Mesendoderm (in vitro differentiated cells): ENCODE results near the gene CRHR2.

Experiments used
- DNase-seq: peaks from one replicate; pipeline ENCODE4 v3.0.0; 2013
- H2AK5ac ChIP-seq: 2 replicates; pipeline ENCODE4 v1.6.1; 2013; ENCODE audit warnings: low read length, inconsistent platforms
- H2BK120ac ChIP-seq: 2 replicates; pipeline ENCODE4 v1.6.1; 2013; ENCODE audit warnings: low read depth, mild to moderate bottlenecking, low read length, moderate library complexity, mixed read lengths
- H2BK15ac ChIP-seq: replicated peaks from 2 replicates; pipeline ENCODE4 v1.6.1; 2013; ENCODE audit warnings: low read depth, mild to moderate bottlenecking, moderate library complexity
- H2BK5ac ChIP-seq: 2 replicates; pipeline ENCODE4 v1.6.1; 2013; ENCODE audit warnings: low read length, inconsistent platforms
- H3K18ac ChIP-seq: 2 replicates; pipeline ENCODE4 v1.6.1; 2013; ENCODE audit warnings: mild to moderate bottlenecking, low read length, mixed read lengths
- H3K23ac ChIP-seq: one replicate; pipeline ENCODE4 v1.6.1; 2013; ENCODE audit warnings: low read length
- H3K27ac ChIP-seq: 2 replicates; pipeline ENCODE4 v1.5.1; 2013; ENCODE audit warnings: low read depth, mild to moderate bottlenecking, inconsistent platforms, low read length, moderate library complexity
- H3K27me3 ChIP-seq: 2 replicates; pipeline ENCODE4 v1.6.1; 2013; ENCODE audit warnings: low read length, control low read depth, mild to moderate bottlenecking, inconsistent platforms; ENCODE audit not compliant: insufficient read depth, poor library complexity
- H3K36me3 ChIP-seq: 2 replicates; pipeline ENCODE4 v1.6.1; 2013; ENCODE audit warnings: low read length, inconsistent platforms; ENCODE audit not compliant: control insufficient read depth, insufficient read depth
- H3K4ac ChIP-seq: one replicate; pipeline ENCODE4 v1.6.1; 2013; ENCODE audit warnings: low read depth, mild to moderate bottlenecking, low read length, moderate library complexity
- H3K4me1 ChIP-seq: 2 replicates; pipeline ENCODE4 v1.6.1; 2013; ENCODE audit warnings: low read depth, low read length, inconsistent platforms; ENCODE audit not compliant: control insufficient read depth
- H3K4me2 ChIP-seq: 2 replicates; pipeline ENCODE4 v1.6.1; 2013; ENCODE audit warnings: low read length
- H3K4me3 ChIP-seq: 2 replicates; pipeline ENCODE4 v1.5.1; 2013; ENCODE audit warnings: mild to moderate bottlenecking, low read length
- H3K56ac ChIP-seq: one replicate; pipeline ENCODE4 v1.6.1; 2013; ENCODE audit warnings: low read length
- H3K79me1 ChIP-seq: 2 replicates; pipeline ENCODE4 v1.6.1; 2013; ENCODE audit warnings: low read length, inconsistent platforms
- H3K79me2 ChIP-seq: 2 replicates; pipeline ENCODE4 v1.6.1; 2013; ENCODE audit warnings: mild to moderate bottlenecking, low read length; ENCODE audit not compliant: control insufficient read depth, insufficient read depth
- H3K9ac ChIP-seq: 2 replicates; pipeline ENCODE4 v1.6.1; 2013; ENCODE audit warnings: low read length, inconsistent platforms
- H4K5ac ChIP-seq: one replicate; pipeline ENCODE4 v1.6.1; 2013; ENCODE audit warnings: low read length
- H4K8ac ChIP-seq: one replicate; pipeline ENCODE4 v1.6.1; 2013; ENCODE audit warnings: low read depth, mild to moderate bottlenecking, control low read depth, low read length, moderate library complexity
- WGBS: extraction: QIAGEN DNeasy Blood & Tissue Kit; methylation state at CpG from one replicate; pipeline ENCODE4 v1.1.7; 2013; ENCODE audit warnings: low lambda C conversion rate, missing lambda C conversion rate; ENCODE audit not compliant: insufficient coverage; ENCODE audit errors: extremely low coverage; 5-methylcytosine and 5-hydroxymethylcytosine counted together

The CRHR2 gene

GRCh38 chr7:30700941-30701340, 18.7 kb upstream of the CRHR2 start:
- Histone ChIP-seq H3K4me1 (no peaks in the 10 kb centered on the region), H3K36me3 (no peaks in the 10 kb centered on the region), H3K4me3 (no peak overlapping the region), H3K9ac (no peak overlapping the region), H3K79me2 (no peaks in the 10 kb centered on the region), H2BK15ac (no peak overlapping the region), H3K27ac (no peak overlapping the region), H3K23ac (no peak overlapping the region), H3K4ac (no peak overlapping the region), H2BK5ac (no peak overlapping the region), H3K27me3 (no peaks in the 10 kb centered on the region), H4K5ac (no peak overlapping the region), H3K79me1 (no peaks in the 10 kb centered on the region), H2AK5ac (no peak overlapping the region), H3K4me2 (no peak overlapping the region), H2BK120ac (no peak overlapping the region), H3K56ac (no peak overlapping the region), H4K8ac (no peak overlapping the region), H3K18ac (no peak overlapping the region)
- no peak for DNase-seq
- WGBS = no CpG with 5 or more reads among the region's 3 CpGs

- WGBS = no CpG with 5 or more reads among the region's 17 CpGs
- H4K8ac ChIP-seq = no peak overlapping the region
- no peak overlapping the region for H3K9ac ChIP-seq
- H3K79me2 ChIP-seq = no peaks in the 10 kb centered on the region
- H2BK120ac ChIP-seq = no peak overlapping the region
- peak; percentile 89 for DNase-seq
- H3K79me1 ChIP-seq = no peaks in the 10 kb centered on the region
- H3K23ac ChIP-seq = no peak overlapping the region
- H3K4me3 ChIP-seq = no peak overlapping the region
- no peak overlapping the region for H3K18ac ChIP-seq
- H3K36me3 ChIP-seq = no peaks in the 10 kb centered on the region
- no peak overlapping the region for H2BK5ac ChIP-seq
- H3K4ac ChIP-seq = no peak overlapping the region
- H4K5ac ChIP-seq = no peak overlapping the region
- H3K4me1 ChIP-seq = peaks cover 3% of the 10 kb centered on the region
- no peaks in the 10 kb centered on the region for H3K27me3 ChIP-seq
- H2AK5ac ChIP-seq = no peak overlapping the region
- no peak overlapping the region for H3K27ac ChIP-seq
- H2BK15ac ChIP-seq = no peak overlapping the region
- no peak overlapping the region for H3K4me2 ChIP-seq
- peak overlapping the region; percentile 25 for H3K56ac ChIP-seq
These were observed 17.6 kb upstream of the CRHR2 start for GRCh38 chr7:30699706-30700495.

GRCh38 chr7:30698481-30698880, 16.2 kb upstream of the CRHR2 start:
- no peaks in the 10 kb centered on the region for H3K79me2 ChIP-seq
- no peak overlapping the region for H4K8ac ChIP-seq

GRCh38 chr7:30697719-30698460, 15.6 kb upstream of the CRHR2 start:
- H3K18ac ChIP-seq = no peak overlapping the region
- no peak for DNase-seq

More at GRCh38 chr7:30698481-30698880, 16.2 kb upstream of the CRHR2 start:
- no peak overlapping the region for H3K9ac ChIP-seq
- no peak overlapping the region for H2BK5ac ChIP-seq
- H3K4me3 ChIP-seq = no peak overlapping the region
- H3K79me1 ChIP-seq = no peaks in the 10 kb centered on the region
- H2BK15ac ChIP-seq = no peak overlapping the region
- no peak overlapping the region for H3K18ac ChIP-seq
- no peak for DNase-seq
- H3K27me3 ChIP-seq = no peaks in the 10 kb centered on the region
- H4K5ac ChIP-seq = no peak overlapping the region
- H3K27ac ChIP-seq = no peak overlapping the region
- H3K4ac ChIP-seq = no peak overlapping the region
- H3K36me3 ChIP-seq = no peaks in the 10 kb centered on the region
- H2BK120ac ChIP-seq = no peak overlapping the region
- H3K4me1 ChIP-seq = peaks cover 3% of the 10 kb centered on the region
- WGBS = no CpG with 5 or more reads among the region's 4 CpGs
- H2AK5ac ChIP-seq = no peak overlapping the region
- H3K23ac ChIP-seq = no peak overlapping the region
- H3K4me2 ChIP-seq = no peak overlapping the region
- no peak overlapping the region for H3K56ac ChIP-seq

GRCh38 chr7:30694774-30695721, 12.8 kb upstream of the CRHR2 start:
- Histone ChIP-seq H3K4me1 (peaks cover 3% of the 10 kb centered on the region), H3K18ac (no peak overlapping the region), H2BK120ac (no peak overlapping the region), H2AK5ac (no peak overlapping the region), H2BK15ac (no peak overlapping the region), H2BK5ac (no peak overlapping the region), H3K56ac (no peak overlapping the region), H3K9ac (no peak overlapping the region), H4K8ac (no peak overlapping the region), H3K27me3 (no peaks in the 10 kb centered on the region), H3K23ac (no peak overlapping the region), H3K4ac (no peak overlapping the region), H3K4me3 (no peak overlapping the region), H3K79me1 (no peaks in the 10 kb centered on the region), H3K4me2 (no peak overlapping the region), H3K36me3 (no peaks in the 10 kb centered on the region), H3K79me2 (no peaks in the 10 kb centered on the region), H3K27ac (no peak overlapping the region), H4K5ac (no peak overlapping the region)
- DNase-seq = peak; percentile 44
- WGBS = no CpG with 5 or more reads among the region's 13 CpGs

More at GRCh38 chr7:30697719-30698460, 15.6 kb upstream of the CRHR2 start:
- no peak overlapping the region for H3K4ac ChIP-seq
- no peaks in the 10 kb centered on the region for H3K79me2 ChIP-seq
- no peak overlapping the region for H4K8ac ChIP-seq
- H4K5ac ChIP-seq = no peak overlapping the region
- H3K9ac ChIP-seq = no peak overlapping the region
- no peak overlapping the region for H3K56ac ChIP-seq
- no peaks in the 10 kb centered on the region for H3K36me3 ChIP-seq
- no peak overlapping the region for H2AK5ac ChIP-seq
- H3K4me2 ChIP-seq = no peak overlapping the region
- H3K27ac ChIP-seq = no peak overlapping the region
- H2BK120ac ChIP-seq = no peak overlapping the region
- H3K23ac ChIP-seq = no peak overlapping the region
- H3K79me1 ChIP-seq = no peaks in the 10 kb centered on the region
- no peak overlapping the region for H2BK15ac ChIP-seq
- no peaks in the 10 kb centered on the region for H3K27me3 ChIP-seq
- H3K4me3 ChIP-seq = no peak overlapping the region
- no peak overlapping the region for H2BK5ac ChIP-seq
- H3K4me1 ChIP-seq = peaks cover 3% of the 10 kb centered on the region
- WGBS = no CpG with 5 or more reads among the region's 15 CpGs
